Epithelial cell of proximal tubule (primary cell): Measurements from ENCODE around the gene NEFH. TPM values are rescaled to one million over a fixed set of nuclear protein-coding genes. Genes with fewer than 3 reads are reported as not detected.

ENCODE experiments used
- DNase-seq: peaks from one replicate; pipeline ENCODE4 v3.0.0-alpha.2; 2011; ENCODE audit warnings: low read depth
- H3K4me3 ChIP-seq: 2 replicates; pipeline ENCODE4 v1.5.1; 2011; ENCODE audit warnings: low read depth, mild to moderate bottlenecking, low read length
- total RNA-seq: library from RNA; depleted of rRNA; stranded (reverse); fragments of >200 nt; gene quantifications from 2 replicates; pipeline ENCODE4 v1.2.3, GENCODE V29; 2015
- TF ChIP-seq, protein P1 (sequence below): conservative IDR thresholded peaks from 2 replicates; pipeline ENCODE4 v1.5.1; 2012; ENCODE audit warnings: low read depth, mild to moderate bottlenecking, low read length

NEFH gene
- total RNA-seq, 1 donor from 2014 or later: 3.4 TPM

DNA sequence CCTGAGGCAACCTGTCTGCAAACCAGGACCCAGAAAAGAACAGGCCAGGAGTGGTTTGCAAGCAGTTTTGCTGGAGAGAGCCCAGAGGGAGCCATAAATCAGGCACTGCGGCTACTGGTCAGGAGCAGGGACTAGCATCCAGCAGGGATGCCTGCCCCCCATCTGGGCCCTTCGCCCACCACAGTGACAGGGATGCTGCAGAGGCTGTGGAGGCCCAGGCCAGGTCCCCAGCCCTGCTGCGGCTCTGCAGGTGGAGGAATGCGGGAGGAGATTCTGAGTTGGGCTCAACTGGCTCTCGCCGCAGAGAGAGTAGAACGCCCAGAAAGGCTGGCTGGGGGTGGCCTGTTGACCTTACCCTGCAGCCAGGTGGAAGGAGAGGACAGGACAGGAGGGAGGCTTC, 16.4 kb upstream of the NEFH start:
- DNase-seq: no peak
- TF ChIP-seq, protein P1, sequence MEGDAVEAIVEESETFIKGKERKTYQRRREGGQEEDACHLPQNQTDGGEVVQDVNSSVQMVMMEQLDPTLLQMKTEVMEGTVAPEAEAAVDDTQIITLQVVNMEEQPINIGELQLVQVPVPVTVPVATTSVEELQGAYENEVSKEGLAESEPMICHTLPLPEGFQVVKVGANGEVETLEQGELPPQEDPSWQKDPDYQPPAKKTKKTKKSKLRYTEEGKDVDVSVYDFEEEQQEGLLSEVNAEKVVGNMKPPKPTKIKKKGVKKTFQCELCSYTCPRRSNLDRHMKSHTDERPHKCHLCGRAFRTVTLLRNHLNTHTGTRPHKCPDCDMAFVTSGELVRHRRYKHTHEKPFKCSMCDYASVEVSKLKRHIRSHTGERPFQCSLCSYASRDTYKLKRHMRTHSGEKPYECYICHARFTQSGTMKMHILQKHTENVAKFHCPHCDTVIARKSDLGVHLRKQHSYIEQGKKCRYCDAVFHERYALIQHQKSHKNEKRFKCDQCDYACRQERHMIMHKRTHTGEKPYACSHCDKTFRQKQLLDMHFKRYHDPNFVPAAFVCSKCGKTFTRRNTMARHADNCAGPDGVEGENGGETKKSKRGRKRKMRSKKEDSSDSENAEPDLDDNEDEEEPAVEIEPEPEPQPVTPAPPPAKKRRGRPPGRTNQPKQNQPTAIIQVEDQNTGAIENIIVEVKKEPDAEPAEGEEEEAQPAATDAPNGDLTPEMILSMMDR: no peak
- no peak overlapping the region for H3K4me3 ChIP-seq

DNA sequence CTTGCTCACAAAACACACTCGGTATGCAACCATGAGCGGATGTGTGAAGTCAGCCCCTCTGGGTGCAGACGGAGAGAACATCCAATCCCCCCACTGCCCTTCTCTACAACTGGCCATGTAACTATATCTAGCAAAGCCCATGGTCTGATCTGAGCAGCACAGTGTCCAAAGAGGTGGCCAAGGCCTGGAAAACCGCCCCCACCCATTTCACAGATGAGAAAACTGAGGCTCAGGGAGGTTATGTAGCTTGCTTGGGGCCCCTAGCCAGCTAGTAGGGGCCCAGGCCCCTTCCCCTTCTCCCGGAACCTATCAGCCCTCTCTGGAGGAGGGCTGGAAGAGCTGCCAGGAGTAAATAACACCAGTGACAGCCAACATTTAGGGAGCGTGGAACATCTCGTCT, 15.4 kb upstream of the NEFH start:
- DNase-seq: no peak
- H3K4me3 ChIP-seq: no peak overlapping the region
- TF ChIP-seq, protein P1: no peak

DNA sequence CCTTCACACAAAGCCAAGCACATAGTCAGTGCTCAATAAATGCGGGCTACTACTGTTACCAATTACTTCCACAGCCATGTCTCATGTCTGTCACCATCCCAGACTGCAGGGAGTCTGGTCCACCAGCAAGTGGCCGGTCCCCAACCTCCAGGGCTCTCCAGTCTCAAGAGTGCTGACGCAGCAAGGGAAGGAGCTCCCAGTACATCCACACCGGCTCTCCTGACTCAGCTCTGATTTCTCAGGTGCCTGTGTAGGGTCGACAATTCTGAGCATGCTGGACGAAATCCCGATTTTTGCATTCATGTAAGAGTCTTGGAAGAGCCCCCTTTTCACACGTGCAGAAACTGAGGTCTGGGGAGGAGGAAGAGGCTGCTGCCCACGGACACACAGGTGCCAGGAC, 10.3 kb upstream of the NEFH start:
- peak overlapping the region; percentile 45 for H3K4me3 ChIP-seq
- no peak for DNase-seq
- TF ChIP-seq, protein P1: no peak

DNA sequence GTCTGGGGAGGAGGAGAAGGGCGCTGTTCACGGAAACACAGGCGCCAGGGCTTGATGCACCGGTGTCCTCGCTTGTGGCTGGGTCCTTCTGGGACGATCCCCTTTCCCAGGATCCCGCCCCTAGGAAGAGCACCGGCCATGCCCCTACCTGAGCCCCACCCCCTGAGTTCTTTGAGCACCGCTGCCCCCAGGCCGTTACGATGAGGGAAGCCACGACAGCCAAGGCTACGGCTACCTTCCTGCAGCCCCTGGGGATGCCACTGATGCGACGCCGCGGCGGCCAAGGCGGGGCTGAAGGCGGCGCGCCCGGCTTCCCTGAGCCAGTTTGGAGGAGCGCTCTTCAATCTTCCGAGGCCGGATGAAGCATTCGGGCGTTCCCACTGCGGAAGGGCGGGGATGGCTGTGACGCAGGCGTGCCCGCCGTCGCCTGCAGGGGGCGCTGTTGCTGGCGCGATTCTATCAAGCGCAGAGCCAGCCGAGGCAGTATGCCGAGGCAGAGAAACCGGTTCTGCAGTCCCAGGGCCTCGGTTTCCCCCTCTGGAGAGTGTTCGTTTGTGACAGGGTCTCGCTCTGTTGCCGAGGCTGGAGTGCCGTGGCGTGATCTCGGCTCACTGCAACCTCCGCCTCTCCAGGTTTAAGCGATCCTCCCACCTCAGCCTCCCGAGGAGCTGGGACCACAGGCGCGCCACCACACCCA, 9.7 kb upstream of the NEFH start:
- TF ChIP-seq, protein P1: peak; percentile 78
- no peak for DNase-seq

DNA sequence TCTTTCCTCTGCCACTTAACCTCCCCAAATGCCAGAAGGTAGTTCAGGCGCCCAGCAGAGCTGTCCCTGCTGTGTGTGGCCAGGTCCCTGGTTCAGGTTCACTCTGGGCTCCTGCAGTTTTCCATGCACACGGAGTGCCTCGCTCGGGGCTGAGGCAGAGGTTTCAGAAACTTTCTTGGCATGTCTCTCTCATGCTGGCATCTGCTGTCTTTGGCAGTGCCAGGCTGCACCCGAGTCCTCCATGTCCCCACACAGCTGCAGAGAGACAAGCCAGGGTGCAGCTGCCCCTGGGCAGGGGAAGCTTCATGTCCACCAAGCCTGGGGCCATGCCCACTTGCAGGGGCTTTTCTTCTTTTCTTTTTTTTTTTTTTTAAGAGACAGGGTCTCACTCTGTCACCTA, 7.0 kb upstream of the NEFH start:
- H3K4me3 ChIP-seq: no peak overlapping the region
- TF ChIP-seq, protein P1: no peak
- DNase-seq: no peak

More for the DNA sequence above, 9.7 kb upstream of the NEFH start:
- H3K4me3 ChIP-seq: peak overlapping the region; percentile 45

DNA sequence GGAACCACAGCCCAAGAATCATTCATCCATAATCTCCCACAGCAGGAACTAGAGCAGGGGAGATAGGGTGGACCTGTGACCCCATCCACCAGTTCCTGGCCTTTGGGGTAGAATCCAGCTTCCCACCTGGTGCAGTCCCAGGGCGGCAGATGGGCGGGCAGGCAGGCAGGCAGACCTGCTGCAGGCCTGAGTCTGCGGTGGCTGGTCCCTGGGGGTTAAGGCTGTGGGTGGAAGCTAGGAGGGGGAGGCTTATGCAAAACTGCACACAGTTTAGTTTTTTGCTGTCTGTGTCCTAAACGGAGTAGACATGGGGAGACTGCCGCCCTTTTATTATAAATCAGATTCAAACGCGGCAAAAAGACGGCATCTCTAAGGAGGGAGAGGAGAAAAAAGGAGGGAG, 4.5 kb upstream of the NEFH start:
- DNase-seq: no peak
- H3K4me3 ChIP-seq: no peak overlapping the region
- TF ChIP-seq, protein P1: no peak

DNA sequence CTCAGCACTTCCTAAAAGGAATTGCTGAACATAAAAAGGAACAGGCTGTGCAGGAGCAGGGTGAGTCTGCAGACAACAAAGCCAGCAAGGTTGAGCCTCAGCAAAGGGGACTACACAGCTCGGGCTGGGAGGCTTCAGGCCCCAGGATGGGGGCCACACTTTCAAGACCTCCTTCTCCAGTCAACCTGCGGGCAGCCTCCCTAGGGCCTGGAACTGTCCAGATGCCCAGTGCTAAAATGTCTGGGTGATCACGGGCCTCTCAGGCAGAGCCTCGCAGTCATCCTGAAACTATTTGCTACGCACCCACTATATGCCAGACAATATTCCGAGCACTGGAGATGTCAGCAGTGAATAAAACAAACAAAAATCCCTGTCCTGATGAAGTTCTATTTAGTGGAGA, 3.9 kb upstream of the NEFH start:
- H3K4me3 ChIP-seq: no peak overlapping the region
- TF ChIP-seq, protein P1: no peak
- DNase-seq: no peak
